Frontal cortex (tissue), 4 donors: Measurements from ENCODE around the gene CLCA2. TPM values are rescaled to one million over a fixed set of nuclear protein-coding genes. Genes with fewer than 3 reads are reported as not detected.
"Not testable (repeated sequence)": the region's sequence is repeated elsewhere in the genome, so short reads cannot be mapped to it uniquely, and the experiment has no call there.

ENCODE experiments used
- DNase-seq, 2 donors: peaks; one replicate each; pipeline ENCODE4 v3.0.0; 2012; ENCODE audit warnings: low spot score in 2 of 2
- FAIRE-seq: peaks from 2 replicates; lab custom pipeline; 2012; peaks lifted over from hg19 to GRCh38; lab: Jason Lieb, UNC
- total RNA-seq: library from RNA; depleted of rRNA; stranded (reverse); fragments of >200 nt; gene quantifications from one replicate; pipeline ENCODE4 v1.2.3, GENCODE V29; 2014
- donor health status: control.
- donor health status: control.
- donor health status: control.

The CLCA2 gene
- total RNA-seq, 1 donor from 2014 or later = not detected

GRCh38 chr1:86470859-86471258 is 46.9 kb downstream of the CLCA2 start:
- FAIRE-seq (no peak), DNase-seq (no peak)

DNA sequence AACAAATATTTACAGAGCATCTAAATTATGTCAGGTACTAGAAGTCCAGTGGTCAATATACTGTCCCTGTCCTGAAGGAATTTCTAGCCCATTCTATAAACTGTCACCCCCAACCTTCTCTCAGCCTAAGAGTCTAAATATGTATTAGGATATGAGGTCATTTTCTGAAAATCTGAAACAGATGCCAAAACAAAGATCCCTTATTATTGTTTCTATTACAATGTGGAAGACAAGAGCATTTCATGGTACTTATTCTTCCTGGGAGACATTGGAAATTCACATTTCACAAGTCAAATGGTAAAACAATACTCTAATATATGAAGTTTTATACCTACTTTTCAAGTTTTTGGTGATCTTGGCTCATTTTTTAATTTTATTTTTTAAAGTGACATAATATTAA is 47.3 kb downstream of the CLCA2 start:
- DNase-seq = no peak
- no peak for FAIRE-seq

DNA sequence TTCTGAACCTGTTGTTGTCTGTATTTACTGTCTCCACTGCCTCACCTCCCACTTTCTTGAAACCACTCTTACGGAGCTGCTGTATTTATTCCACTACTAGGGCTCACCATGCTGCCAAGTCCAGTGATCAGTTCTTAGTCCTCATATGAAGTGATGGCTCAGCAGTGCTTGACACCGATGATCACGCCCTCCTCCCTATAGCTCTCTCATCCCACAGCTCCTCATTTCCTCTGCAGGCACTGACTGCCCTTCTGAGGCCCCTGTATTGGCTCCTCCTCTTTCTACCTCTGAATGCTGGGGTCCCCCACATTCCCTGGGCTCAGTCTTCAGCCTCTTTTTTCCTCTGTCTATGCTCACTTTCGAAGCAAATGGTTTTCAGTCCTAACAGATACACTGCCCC is 48.2 kb downstream of the CLCA2 start:
- DNase-seq (no peak), FAIRE-seq (no peak)

- FAIRE-seq (no peak), DNase-seq (no peak)
Observed at GRCh38 chr1:86472767-86473166, 48.8 kb downstream of the CLCA2 start.

- FAIRE-seq (no peak), DNase-seq (no peak)
Observed at GRCh38 chr1:86477256-86477655, 53.3 kb downstream of the CLCA2 start.

- no peak for FAIRE-seq
- no peak for DNase-seq
Observed at GRCh38 chr1:86477682-86478081, 53.7 kb downstream of the CLCA2 start.

DNA sequence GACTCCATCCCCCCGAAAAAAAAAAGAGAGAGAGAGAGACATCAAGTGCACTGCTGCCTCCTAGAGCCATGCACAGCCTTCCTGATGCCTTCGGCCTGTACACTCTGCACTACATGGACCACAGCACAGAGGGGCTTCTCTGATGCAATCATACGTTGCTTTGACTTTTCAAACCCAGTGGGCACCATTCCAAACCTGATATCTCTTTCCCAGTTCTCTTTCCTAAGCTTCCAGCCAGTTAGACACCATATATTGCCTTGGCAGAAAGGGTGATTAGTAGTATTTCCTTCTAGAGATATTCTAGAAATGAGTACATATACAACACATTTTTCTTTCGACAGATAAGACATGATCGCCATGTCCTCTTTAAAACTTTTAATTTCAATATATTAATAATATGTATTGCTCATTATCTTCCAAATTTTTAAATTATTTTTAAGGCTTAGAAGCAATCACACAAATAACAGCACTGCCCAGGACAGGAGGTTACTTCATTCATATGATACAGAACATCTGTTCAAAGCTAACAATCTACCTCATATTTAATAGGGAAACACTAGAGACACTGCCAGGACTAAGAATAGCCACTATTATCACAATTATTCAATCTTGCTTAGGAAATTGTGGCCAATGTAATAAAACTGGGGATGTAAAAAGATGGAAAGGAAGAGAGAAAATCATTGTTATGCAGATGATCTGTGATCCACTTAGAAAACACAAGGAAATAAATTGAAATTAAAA is 54.6 kb downstream of the CLCA2 start:
- no peak for FAIRE-seq
- DNase-seq = no peak

GRCh38 chr1:86481966-86482365 is 58.0 kb downstream of the CLCA2 start:
- no peak for DNase-seq
- FAIRE-seq = no peak

GRCh38 chr1:86487131-86487810 is 63.3 kb downstream of the CLCA2 start:
- DNase-seq = no peak
- no peak for FAIRE-seq

GRCh38 chr1:86487811-86488141 is 63.8 kb downstream of the CLCA2 start:
- no peak for FAIRE-seq
- DNase-seq = no peak

- no peak for FAIRE-seq
Observed at GRCh38 chr1:86489242-86489878, 65.4 kb downstream of the CLCA2 start.

DNA sequence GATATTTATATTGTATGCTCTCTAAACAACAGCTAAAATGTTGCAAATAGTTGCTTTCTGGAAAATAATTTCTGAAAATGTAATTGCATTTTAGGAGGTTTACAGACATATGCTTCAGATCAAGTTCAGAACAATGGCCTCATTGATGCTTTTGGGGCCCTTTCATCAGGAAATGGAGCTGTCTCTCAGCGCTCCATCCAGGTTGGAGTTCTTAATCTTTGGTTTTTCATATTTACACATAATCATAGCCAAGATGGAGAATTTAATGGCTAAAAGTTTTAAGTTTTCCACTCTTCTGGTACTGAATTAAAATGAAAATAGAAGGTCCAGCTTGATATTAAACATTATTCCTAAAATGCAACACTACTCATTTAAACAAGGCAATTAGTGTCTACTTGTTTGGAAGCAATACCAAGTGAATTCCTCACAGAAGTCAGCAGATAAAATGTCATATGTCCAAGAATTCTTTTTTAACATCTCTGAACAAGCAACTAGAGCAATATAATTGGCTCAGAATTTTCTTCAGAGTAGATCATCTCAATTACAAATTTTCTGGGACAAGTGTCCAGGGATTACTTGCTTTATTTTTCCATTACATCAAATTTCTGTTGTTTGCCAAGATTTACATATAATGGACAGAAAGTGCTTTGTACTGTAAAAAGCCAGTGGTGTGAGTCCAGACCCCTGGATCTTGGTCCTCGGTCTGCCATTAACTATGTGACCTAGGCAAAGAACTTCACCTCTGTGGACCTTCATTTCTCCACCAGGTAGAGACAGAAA is 67.4 kb downstream of the CLCA2 start:
- FAIRE-seq (no peak), DNase-seq (no peak)

More at GRCh38 chr1:86489242-86489878, 65.4 kb downstream of the CLCA2 start:
- DNase-seq = no peak

DNA sequence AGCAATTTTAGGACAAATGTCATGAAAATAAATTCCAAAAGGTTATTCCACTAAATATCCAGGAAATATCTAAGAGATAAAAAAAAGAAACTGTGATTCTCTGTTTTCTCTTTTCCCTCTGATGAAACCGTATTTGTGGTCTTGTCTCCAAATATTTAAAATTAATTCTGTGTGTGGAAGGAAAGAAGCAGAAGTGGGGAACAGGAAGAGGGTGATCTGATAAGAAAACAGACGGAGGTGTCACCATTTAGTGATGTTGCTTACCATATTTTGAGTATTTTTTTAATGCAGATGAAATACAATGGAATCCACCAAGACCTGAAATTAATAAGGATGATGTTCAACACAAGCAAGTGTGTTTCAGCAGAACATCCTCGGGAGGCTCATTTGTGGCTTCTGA is 74.3 kb downstream of the CLCA2 start:
- no peak for FAIRE-seq

DNA sequence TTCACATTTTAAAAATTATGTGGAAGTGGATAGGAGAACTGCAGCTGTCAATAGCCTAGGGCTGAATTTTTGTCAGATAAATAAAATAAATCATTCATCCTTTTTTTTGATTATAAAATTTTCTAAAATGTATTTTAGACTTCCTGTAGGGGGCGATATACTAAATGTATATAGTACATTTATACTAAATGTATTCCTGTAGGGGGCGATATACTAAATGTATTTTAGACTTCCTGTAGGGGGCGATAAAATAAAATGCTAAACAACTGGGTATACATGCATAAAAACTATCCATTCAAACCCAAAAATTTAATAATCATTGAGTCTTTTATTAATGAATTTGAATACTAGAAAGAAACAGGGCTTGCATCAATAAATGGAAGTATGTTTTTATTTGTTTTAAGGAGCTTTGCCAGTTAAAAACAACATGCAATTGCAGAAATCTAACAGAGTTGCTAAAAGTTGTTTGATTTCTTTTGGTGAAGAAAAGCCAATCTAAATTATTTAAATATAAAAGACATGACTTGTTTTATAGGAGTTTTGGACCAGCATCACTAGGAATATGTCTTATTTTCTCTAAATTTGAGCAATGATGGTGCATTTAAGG is 76.1 kb downstream of the CLCA2 start:
- FAIRE-seq = peak; percentile 28
- DNase-seq = no peak

More for the DNA sequence above, 74.3 kb downstream of the CLCA2 start:
- DNase-seq = no peak

GRCh38 chr1:86500714-86501113 is 76.7 kb downstream of the CLCA2 start:
- FAIRE-seq = no peak
- no peak for DNase-seq

- DNase-seq, FAIRE-seq: not testable (repeated sequence)
Observed at GRCh38 chr1:86502125-86502646, 78.2 kb downstream of the CLCA2 start.

DNA sequence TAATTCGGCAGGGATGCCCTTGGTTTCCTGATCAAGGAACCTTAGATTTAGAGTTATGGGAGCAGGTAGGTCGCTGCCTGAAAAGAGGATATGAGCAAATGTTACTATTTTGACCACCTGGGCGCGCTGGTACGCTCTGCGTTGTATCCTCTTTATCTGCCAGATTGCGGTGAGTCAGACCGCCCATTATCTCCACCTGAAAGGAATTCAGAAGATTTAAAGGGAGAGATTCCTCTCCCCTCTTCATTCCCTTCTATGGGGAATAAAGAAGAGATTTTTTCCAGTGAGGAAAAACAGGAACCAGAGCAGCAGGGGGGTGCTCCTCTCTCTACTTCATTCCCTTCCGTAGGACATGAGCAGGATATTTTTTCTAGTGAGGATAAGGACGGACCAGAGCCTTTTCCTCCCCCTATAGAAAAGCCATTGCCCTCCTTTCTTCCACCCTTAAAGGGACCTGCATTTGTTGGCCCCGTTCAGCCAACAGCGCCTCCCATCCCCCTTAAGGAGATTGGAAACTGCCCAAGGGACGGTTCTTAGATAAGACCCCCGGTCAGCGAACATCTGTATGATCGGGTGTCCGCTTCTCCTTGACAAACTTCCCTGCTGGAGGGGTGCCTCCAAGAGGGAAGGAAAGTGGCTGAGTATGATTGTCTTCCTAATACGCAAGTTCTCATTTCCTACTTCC is 78.9 kb downstream of the CLCA2 start:
- no peak for DNase-seq

GRCh38 chr1:86503406-86504136 is 79.6 kb downstream of the CLCA2 start:
- no peak for DNase-seq

More for the DNA sequence above, 78.9 kb downstream of the CLCA2 start:
- no peak for FAIRE-seq

DNA sequence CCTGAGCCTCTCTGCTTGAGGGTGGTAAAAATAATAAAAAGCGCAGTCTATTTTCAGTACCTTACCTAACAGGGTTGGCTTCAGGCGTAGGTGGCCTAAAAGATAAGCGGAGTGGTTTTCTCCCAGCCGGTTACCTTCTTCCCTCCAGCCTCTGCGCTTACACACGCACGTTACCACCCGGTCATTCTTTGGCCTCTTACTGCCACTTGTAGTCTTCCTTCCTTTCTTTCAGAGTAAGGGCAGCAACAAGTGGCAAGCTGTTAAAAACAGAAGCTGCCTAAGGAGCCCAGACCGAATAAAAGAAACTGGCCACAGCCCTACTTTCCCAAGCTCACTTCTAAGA is 80.1 kb downstream of the CLCA2 start:
- FAIRE-seq (no peak), DNase-seq (no peak)

More at GRCh38 chr1:86503406-86504136, 79.6 kb downstream of the CLCA2 start:
- no peak for FAIRE-seq
